NCI-H2227 treated with DMSO at 0.1 percent for 48 hours (cell line): Measurements from ENCODE around the gene ARHGAP23.
"Not testable (repeated sequence)": the region's sequence is repeated elsewhere in the genome, so short reads cannot be mapped to it uniquely, and the experiment has no call there.

Experiments used
- DNase-seq: peaks from one replicate; lab custom pipeline; 2025; lab: John Stamatoyannopoulos, UW

ARHGAP23 gene

DNA sequence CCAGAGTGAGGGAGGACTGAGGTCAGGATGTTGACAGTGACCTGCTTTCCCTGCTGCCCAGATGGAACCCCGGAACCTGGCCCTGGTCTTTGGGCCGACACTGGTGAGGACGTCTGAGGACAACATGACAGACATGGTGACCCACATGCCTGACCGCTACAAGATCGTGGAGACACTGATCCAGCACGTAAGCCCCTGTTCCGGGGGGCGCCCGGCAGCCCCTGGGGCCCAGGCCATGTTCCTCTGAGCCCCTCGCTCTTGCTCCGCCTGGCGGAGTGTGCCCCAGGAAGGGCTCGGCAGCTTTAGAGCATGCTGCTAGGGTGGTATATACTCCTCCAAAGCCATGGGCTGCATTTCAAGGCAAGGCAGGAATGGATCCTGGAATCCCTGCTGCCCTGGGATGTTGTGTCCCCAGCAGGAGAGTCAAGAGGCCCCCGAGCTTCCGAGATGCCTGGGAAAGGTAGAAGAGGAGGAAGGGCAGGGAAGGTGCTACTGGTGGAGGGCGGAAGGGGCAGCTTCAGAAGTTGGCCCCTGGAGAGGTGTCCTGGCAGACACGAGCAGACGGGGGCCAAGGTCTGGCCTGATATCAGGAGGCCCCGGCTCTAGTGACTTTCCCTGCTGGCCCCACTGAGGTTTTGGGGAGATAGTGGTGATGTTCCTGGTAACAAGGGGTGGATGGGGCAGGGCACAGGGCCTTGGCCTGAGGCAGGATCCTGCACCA is 63.2 kb downstream of the ARHGAP23 start:
- not testable (repeated sequence) for DNase-seq

DNA sequence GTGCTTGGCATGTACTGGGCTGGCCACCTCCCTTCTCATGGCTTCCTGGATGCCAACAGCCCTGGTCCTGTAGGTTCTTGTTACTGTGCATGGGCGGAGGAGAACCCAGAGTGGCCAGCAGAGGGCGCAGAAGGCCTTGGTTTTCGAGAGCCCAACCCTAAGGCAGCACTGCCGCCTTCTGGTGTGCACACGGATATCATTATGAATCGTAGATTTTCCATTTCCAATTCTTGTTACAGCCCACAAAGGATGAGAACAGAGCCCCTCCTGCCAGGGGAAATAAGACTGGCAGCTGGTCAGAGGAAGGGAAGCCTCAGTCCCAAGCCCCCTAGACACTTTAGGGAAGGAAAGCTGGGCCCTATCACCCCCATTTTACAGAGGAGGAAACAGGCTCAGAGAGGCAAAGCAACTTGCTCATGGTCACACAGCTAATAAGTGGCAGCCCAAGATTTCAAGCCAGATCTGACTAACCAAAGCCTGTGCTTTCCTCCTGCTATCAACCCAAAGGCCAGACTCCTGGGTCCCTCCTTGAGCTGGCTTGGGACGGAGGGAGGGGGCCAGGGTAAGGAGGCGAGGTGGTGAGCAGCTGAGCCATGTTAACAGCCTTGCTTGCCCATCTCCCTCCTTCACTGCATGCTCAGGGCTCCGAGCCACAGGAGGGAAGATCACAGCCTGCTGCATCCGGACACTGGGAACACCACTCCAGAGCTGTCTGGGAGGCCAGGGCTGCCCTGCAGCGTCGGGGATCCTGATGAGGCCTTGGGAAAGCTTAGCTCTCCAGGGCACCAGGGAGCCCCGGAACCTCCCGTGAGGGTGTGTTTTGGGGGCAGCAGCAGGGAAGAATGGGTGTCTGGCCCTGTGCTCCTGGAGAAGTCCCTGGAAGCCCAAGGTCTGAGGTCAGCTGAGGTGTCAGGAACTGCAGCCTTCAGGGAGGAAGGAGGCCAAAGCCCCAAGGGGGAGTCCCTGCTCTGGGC is 64.1 kb downstream of the ARHGAP23 start:
- peak; percentile 79 for DNase-seq

GRCh38 chr17:38494152-38494551 is 65.9 kb downstream of the ARHGAP23 start:
- DNase-seq, result not testable (repeated sequence)

GRCh38 chr17:38497656-38498055 is 69.4 kb downstream of the ARHGAP23 start:
- DNase-seq, result not testable (repeated sequence)

- no peak for DNase-seq
Measured at GRCh38 chr17:38498353-38498752, 70.1 kb downstream of the ARHGAP23 start.

GRCh38 chr17:38499230-38499629 is 71.0 kb downstream of the ARHGAP23 start:
- not testable (repeated sequence) for DNase-seq

DNA sequence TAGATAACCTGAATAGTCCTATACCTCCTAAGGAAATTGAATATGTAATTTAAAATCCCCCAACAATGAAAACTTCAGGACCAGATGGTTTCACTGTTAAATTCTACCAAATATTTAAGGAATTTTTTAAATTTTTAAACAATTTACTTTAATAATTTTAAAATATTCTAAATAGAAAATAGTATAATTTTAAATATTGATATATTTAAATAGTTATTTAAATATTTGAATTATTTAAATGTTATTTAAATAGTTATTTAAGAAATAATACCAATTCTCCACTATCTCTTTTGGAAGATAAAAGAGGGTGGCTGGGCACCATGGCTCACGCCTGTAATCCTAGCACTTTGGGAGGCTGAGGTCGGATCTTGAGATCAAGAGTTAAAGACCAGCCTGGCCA is 73.5 kb downstream of the ARHGAP23 start:
- not testable (repeated sequence) for DNase-seq

GRCh38 chr17:38503286-38503913 is 75.1 kb downstream of the ARHGAP23 start:
- DNase-seq, result not testable (repeated sequence)

DNA sequence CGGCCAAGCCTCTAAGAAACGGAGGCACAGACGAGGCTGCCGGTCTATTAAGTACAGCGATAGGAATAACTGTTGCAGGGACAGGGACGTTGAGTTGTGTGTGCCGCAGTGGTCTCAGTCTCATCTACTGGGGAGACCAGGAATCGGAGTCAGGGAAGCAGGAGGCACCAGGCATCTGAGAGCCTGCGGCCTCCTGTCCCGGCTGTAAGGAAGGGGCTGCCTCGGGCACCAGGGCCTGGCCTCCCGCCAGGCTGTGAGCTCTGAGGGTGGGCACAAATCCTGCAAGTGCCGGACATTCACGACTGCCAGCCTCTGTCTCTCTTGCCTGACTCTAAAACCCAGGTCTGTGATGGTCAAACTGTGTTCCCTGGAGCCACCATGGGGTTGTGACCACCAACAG is 76.0 kb downstream of the ARHGAP23 start:
- DNase-seq, result no peak

DNA sequence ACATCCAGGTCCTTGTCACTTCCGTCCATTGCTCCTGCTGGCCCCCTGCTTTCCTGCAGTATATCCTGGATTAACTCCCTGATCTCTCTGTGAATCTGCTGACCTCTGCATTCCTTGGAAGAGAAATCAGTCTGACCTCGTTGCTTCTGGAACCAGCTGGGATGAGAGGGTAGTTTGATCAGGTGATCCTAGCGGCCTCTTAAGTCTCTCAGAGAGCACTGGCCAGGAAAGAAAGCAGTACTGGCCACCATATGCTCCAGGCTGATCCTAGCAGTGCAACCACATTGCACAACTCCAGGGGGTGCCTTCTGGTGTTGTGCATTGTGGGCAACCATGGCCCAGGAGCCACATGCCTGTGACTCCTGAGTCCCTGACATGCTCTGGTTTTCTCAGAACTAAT is 79.2 kb downstream of the ARHGAP23 start:
- DNase-seq, result no peak

- no peak for DNase-seq
Measured at GRCh38 chr17:38507921-38508569, 79.8 kb downstream of the ARHGAP23 start.

DNA sequence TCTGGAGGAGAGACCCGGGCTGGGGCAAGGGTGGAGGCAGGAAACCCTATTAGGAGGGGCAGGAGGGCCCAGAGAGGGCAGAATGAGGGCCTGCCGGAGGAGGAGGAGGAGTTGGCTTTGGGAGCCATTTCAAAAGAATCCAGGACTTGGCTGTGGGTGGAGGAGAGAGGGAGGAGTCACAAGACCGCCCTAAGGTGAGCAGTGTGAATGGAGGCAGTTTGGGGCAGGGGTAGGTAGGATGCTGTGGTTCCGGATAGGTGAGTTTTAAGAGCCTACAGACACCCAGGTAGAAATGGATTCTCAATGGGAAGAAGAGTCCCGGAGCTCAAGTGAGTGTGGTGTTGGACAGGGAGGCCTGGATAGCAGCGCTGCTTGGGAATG is 80.3 kb downstream of the ARHGAP23 start:
- DNase-seq, result no peak

DNA sequence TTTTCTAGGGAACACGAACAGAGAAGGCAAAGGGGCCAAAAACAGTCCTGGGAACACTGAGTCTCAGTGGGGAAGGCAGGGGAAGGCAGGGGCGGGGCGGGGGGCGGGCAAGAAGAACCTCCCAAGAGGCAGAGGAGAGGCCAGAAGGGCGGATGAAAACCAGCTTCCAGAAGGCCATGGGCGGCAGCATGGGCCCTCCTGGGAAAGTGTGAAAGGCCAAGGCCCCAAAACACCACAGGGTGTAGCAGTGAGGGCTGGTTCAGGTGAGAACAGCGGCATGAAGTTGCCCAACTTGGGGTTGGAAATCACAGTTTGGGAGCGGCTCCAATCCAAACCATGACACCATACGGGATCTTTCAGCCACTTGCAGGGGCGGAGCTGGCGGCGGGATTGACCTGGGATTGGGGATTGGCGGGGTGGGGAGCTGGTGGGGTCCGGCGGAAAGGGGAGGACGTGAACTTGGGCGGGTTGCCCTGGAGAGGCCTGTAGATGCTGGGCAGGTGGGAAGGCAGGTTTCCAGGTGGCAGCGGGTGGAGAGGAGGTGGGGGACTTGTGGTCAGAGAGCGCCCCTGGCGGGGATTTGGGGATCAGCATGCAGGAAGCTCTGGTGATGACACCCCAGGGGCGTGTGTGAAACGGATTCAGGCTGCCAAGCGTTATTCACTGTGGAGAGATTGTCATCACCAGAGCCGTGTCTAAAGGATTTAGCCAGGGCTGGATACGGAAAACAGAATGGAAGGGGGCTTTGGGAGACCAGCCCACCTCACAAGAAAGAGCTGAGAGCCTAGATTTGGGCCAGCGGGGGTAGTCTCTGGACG is 80.9 kb downstream of the ARHGAP23 start:
- no peak for DNase-seq

DNA sequence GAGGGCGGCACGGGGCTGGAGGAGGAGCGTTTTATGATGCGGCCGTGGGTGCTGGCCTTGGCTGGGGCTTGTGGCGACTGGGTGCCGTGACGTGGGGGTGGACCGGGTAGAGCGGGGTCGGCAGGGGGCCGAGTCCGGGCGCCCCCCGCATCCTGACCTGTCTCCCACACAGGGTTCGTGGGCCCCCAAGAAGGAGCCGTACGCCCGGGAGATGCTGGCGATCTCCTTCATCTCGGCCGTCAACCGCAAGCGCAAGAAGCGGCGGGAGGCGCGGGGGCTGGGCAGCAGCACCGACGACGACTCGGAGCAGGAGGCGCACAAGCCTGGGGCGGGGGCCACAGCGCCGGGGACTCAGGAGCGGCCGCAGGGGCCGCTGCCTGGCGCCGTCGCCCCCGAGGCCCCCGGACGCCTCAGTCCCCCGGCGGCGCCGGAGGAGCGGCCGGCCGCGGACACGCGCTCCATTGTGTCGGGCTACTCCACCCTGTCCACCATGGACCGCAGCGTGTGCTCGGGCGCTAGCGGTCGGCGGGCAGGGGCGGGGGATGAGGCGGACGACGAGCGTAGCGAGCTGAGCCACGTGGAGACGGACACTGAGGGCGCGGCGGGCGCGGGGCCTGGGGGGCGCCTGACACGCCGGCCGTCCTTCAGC is 81.6 kb downstream of the ARHGAP23 start:
- DNase-seq, result no peak

DNA sequence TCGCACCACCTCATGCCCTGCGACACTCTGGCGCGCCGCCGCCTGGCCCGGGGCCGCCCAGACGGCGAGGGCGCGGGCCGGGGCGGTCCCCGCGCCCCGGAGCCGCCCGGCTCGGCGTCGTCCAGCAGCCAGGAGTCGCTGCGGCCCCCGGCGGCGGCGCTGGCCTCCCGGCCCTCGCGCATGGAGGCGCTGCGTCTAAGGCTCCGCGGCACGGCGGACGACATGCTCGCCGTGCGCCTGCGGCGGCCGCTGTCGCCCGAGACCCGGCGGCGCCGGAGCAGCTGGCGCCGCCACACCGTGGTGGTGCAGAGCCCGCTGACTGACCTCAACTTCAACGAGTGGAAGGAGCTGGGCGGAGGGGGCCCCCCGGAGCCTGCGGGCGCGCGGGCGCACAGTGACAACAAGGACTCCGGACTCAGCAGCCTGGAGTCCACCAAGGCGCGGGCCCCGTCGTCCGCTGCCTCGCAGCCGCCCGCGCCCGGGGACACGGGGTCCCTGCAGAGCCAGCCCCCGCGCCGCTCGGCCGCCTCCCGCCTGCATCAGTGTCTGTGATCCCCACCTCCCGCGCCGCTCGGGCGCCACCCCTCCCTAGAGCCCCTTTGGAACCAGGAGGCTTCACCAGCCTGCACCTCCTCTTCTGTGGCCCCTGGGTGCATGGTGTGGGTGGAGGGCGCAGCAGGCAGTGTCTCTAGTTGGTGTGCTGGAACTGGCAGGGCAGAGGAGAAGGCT is 82.3 kb downstream of the ARHGAP23 start:
- no peak for DNase-seq

DNA sequence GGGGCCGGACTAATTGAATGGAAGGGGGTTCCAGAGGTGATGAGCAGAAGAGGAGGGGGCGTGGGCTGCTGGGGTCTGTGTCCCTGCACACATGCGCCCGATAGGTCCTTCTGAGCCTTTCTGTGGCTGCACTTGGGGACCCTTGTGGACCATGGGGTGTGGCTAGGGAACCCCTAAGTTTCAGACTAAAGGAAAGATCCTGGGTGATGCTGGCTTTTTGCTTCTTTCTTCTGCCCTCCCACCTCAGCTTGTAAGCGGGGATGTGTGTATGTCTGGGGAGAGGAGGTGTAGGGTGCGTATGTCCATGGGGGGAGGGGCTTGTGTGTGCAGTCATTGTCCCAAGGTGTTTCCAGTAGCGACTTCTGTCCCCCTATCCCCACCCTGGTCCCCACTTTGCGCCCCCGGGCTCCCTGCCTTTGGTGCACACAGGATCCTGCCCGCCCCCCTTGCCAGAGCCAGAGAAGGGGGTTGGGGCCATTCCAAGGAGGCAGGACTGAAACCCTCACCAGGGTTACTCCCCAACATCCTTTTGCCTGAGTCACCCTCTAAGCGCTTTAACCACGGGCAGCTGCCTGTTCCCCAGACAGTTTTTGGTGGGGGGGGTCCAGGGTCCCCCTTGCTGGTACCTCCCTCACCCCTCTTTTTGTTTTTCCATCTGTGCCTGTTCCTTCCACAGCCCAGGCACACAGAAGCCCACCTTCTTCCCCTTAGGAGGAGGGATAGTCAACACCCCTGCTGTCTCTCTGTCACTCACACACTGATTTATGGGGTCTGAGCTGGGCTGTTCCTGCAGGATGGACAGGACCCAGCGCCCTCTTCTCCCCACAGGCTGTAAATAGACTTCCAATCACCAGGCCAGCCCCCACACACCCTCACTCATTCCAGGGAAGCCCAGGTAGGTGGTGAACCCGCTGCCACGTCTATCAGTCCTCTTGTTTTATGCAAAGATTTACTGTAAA is 83.2 kb downstream of the ARHGAP23 start:
- DNase-seq, result peak; percentile 26

DNA sequence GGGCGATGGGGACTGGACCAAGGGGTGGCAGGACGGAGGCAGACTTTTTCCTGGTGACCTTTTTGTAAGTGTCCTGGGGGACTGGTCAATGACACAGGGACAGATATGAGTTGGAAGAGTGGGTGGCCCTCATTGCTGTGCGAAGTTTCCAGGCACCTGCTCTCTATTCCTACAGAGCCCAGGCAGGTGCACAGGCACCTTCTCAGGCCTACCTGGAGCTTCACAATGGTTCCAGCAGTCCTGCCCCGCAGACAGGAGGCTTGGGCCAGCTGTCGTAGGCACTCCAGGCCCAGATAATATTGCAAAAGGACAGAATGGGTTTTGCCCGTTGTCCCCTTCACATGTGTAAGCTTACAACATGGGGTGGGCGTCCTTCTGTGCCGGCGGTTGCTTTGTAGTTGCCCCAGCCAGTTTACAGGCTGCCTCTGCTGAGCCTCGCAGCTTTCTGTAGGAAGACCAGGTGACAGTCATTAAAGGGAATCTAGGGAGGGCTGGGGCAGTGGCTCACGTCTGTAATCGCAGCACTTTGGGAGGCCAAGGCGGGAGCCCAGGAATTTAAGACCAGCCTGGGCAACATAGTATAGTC is 84.3 kb downstream of the ARHGAP23 start:
- no peak for DNase-seq

DNA sequence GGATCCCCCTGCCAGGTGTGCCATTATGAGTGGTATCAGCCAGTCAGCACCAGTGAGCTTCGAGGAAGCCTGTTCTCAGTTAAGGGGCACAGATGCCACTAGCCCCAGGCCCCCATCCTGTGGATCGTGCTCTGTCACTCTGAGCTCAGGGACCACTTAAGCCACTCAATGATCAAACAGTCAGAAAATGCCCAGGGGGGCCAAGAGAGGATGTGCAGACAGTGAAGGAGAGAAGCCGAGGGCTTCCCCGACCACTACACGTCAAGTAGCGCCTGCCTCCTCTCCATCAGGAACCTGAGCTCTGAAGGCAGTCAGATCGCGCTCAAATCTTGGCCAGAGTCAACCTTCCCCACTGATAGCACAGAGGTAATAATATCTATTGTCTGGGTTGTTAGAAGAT is 98.3 kb downstream of the ARHGAP23 start:
- not testable (repeated sequence) for DNase-seq
